ENCODE data around the gene AJM1. TPM values are rescaled to one million over a fixed set of nuclear protein-coding genes. Genes with fewer than 3 reads are reported as not detected.

The AJM1 gene
- total RNA-seq, 1 donor from 2014 or later, result 1.6 TPM

GRCh38 chr9:136826188-136826541, 16.1 kb upstream of the AJM1 start:
- no peak for ATAC-seq (ENCODE audit: low read depth)
- Mint-ChIP-seq H3K27ac (no peak overlapping the region), H3K4me3 (no peak overlapping the region), H3K4me1 (peaks cover under 1% of the 10 kb centered on the region), H3K9me3 (no peaks in the 10 kb centered on the region), H3K27me3 (no peaks in the 10 kb centered on the region), H3K36me3 (ENCODE audit: low read depth) (peaks cover 47% of the 10 kb centered on the region)
- ChIA-PET CTCF (no interaction called here), POLR2A (no interaction called here)
- DNase-seq, result no peak
- no peak for TF ChIP-seq CTCF (IDR thresholded peaks at IDR 0.05)
- intact Hi-C loops (cut with micrococcal nuclease), result no loop called here

- CTCF ChIA-PET, result no interaction called here
- no peak overlapping the region for H3K27ac Mint-ChIP-seq
Measured at GRCh38 chr9:136826703-136827582, 15.3 kb upstream of the AJM1 start.

GRCh38 chr9:136827794-136828473, 14.3 kb upstream of the AJM1 start:
- H3K4me3 Mint-ChIP-seq, result no peak overlapping the region
- intact Hi-C loops (cut with micrococcal nuclease), result no loop called here
- no peak overlapping the region for H3K27ac Mint-ChIP-seq
- H3K36me3 Mint-ChIP-seq (ENCODE audit: low read depth), result peaks cover 62% of the 10 kb centered on the region
- ATAC-seq (ENCODE audit: low read depth) (no peak), DNase-seq (no peak)
- H3K9me3 Mint-ChIP-seq, result no peaks in the 10 kb centered on the region
- POLR2A ChIA-PET, result interaction anchor here (0.7 kb wide), 1 partner anchor 115 kb away, joined by 3 read pairs; no protein-coding TSS in a partner anchor
- no peaks in the 10 kb centered on the region for H3K27me3 Mint-ChIP-seq
- TF ChIP-seq CTCF (IDR thresholded peaks at IDR 0.05), result no peak
- no peaks in the 10 kb centered on the region for H3K4me1 Mint-ChIP-seq
- CTCF ChIA-PET, result no interaction called here

More at GRCh38 chr9:136826703-136827582, 15.3 kb upstream of the AJM1 start:
- Mint-ChIP-seq H3K4me1 (no peaks in the 10 kb centered on the region), H3K9me3 (no peaks in the 10 kb centered on the region), H3K4me3 (no peak overlapping the region), H3K36me3 (ENCODE audit: low read depth) (peaks cover 55% of the 10 kb centered on the region), H3K27me3 (no peaks in the 10 kb centered on the region)
- no peak for DNase-seq
- intact Hi-C loops (cut with micrococcal nuclease), result no loop called here
- TF ChIP-seq CTCF (IDR thresholded peaks at IDR 0.05), result no peak
- no peak for ATAC-seq (ENCODE audit: low read depth)
- POLR2A ChIA-PET, result interaction anchor here (0.7 kb wide), 1 partner anchor 114 kb away, joined by 3 read pairs; no protein-coding TSS in a partner anchor

GRCh38 chr9:136828474-136829140, 13.7 kb upstream of the AJM1 start:
- ATAC-seq (ENCODE audit: low read depth) (no peak), DNase-seq (no peak)
- intact Hi-C loops (cut with micrococcal nuclease), result no loop called here
- POLR2A ChIA-PET, result no interaction called here
- CTCF ChIA-PET, result no interaction called here
- Mint-ChIP-seq H3K4me3 (no peak overlapping the region), H3K36me3 (ENCODE audit: low read depth) (peaks cover 58% of the 10 kb centered on the region), H3K27ac (no peak overlapping the region), H3K4me1 (no peaks in the 10 kb centered on the region), H3K27me3 (no peaks in the 10 kb centered on the region), H3K9me3 (no peaks in the 10 kb centered on the region)
- no peak for TF ChIP-seq CTCF (IDR thresholded peaks at IDR 0.05)

- Mint-ChIP-seq H3K9me3 (no peaks in the 10 kb centered on the region), H3K27me3 (no peaks in the 10 kb centered on the region), H3K36me3 (ENCODE audit: low read depth) (peaks cover 58% of the 10 kb centered on the region), H3K27ac (no peak overlapping the region), H3K4me3 (no peak overlapping the region), H3K4me1 (no peaks in the 10 kb centered on the region)
- DNase-seq (no peak), ATAC-seq (ENCODE audit: low read depth) (no peak)
- ChIA-PET CTCF (no interaction called here), POLR2A (interaction anchor here (0.6 kb wide), 1 partner anchor 19 kb away, joined by 3 read pairs; no protein-coding TSS in a partner anchor)
- TF ChIP-seq CTCF (IDR thresholded peaks at IDR 0.05), result no peak
- intact Hi-C loops (cut with micrococcal nuclease), result no loop called here
Measured at GRCh38 chr9:136829412-136829811, 12.9 kb upstream of the AJM1 start.
